Measurements from ENCODE around the gene CCDC107. TPM values are rescaled to one million over a fixed set of nuclear protein-coding genes. Genes with fewer than 3 reads are reported as not detected.

CCDC107 gene
- total and polyA plus RNA-seq, 2 of the 13 experiments (the other 11 are each of a cell fraction or from before 2014, with no cell fraction given), result 7.1 to 15.2 TPM

GRCh38 chr9:35646533-35647265 is 11.4 kb upstream of the CCDC107 start (continued):
- TF ChIP-seq PAXIP1 (CRISPR knock-in tag; conservative IDR thresholded peaks at IDR 0.05) (no peak; the same call in none of the 2 replicates), ZNF329 (CRISPR knock-in tag; IDR thresholded peaks at IDR 0.05; ENCODE audit: low read depth) (peak; percentile 79), SNAPC4 (CRISPR knock-in tag; IDR thresholded peaks at IDR 0.05) (peak; percentile 53; the same call in 1 of the 2 replicates), ZNF83 (CRISPR knock-in tag; IDR thresholded peaks at IDR 0.05; ENCODE audit: borderline replicate concordance) (no peak), MAZ (IDR thresholded peaks at IDR 0.05; ENCODE audit: borderline replicate concordance, low read depth, low read length) (0 out of 2 replicates have a peak, but pooled peaks have one; percentile 25), MAZ (CRISPR knock-in tag; IDR thresholded peaks at IDR 0.05; ENCODE audit: low read depth) (peak; percentile 60; the same call in 1 of the 2 replicates), CCDC6 (CRISPR knock-in tag; IDR thresholded peaks at IDR 0.05) (0 out of 2 replicates have a peak, but pooled peaks have one; percentile 61), MED1 (CRISPR knock-in tag; IDR thresholded peaks at IDR 0.05) (peak; percentile 53), TOPORS (CRISPR knock-in tag; IDR thresholded peaks at IDR 0.05) (no peak), POLR2A (IDR thresholded peaks at IDR 0.05; ENCODE audit: insufficient read depth in 1 of 2, low read depth in 2 of 2, low read length in 2 of 2) (peak; percentile 64 to 81), ATAD3A (CRISPR knock-in tag; IDR thresholded peaks at IDR 0.05) (no peak), ZNF614 (CRISPR knock-in tag; IDR thresholded peaks at IDR 0.05; ENCODE audit: borderline replicate concordance) (peak; percentile 82; the same call in 1 of the 2 replicates), REST (IDR thresholded peaks at IDR 0.05; ENCODE audit: borderline replicate concordance in 1 of 2, low read depth in 1 of 2, low read length in 2 of 2) (no peak), JUND (CRISPR knock-in tag; IDR thresholded peaks at IDR 0.05) (no peak), SP140L (CRISPR knock-in tag; IDR thresholded peaks at IDR 0.05; ENCODE audit: borderline replicate concordance) (no peak)
